GM13976 (cell line): ENCODE data around the gene FAM222B.

Experiments
- DNase-seq: peaks from one replicate; pipeline ENCODE4 v3.0.0; 2012; ENCODE audit warnings: low spot score
- in situ Hi-C: fragments of 300-500 bp; cut with MboI; formaldehyde crosslinking; loops from one replicate; pipeline ENCODE4 v1.12.0; 2022; ENCODE audit warnings: low sequenced_read_pairs, mixed read lengths, inconsistent platforms; ENCODE audit not compliant: unreplicated experiment
- TF ChIP-seq, protein P1 (sequence below): IDR thresholded peaks from 2 replicates; pipeline ENCODE4 v1.5.1; 2012; ENCODE audit warnings: borderline replicate concordance, mild to moderate bottlenecking; ENCODE audit not compliant: insufficient read depth; ENCODE audit errors: extremely low read depth, missing control alignments, control extremely low read depth

The FAM222B gene

DNA sequence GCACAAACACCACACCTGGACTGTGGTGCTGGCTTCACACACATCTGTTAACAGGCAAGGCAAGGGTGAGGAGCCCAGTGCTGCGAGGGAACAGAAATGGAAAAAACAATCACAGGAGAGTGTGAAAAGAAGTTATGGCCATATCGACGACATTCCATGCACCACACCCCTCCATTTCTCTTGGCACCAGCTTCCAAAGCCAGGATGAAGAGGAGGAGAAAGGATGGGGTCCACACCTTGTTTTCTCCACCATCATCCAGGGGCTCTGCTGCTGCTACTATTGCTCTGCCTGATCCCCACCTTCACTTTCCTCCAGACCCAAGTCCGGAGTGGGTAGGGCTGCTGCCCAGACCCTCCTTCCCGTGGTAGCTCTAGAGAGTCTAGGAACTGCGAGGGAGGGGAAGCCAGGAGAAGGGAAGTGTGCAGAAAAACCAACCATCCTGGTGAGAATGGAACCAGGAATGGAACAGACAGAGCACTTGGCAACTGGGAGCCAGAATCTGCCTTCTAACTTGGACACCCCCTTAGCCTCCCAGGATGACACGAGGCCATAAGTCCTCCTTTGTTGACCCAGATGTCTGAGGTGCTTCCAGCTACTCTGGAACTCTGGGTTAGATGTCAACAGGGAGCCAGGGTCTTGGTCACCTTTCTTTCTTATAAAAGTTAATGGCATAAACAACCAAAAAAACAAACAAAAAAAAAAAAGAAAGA lies 129.7 kb downstream of the FAM222B start:
- no peak for DNase-seq
- in situ Hi-C loops: no loop called here
- TF ChIP-seq, protein P1, sequence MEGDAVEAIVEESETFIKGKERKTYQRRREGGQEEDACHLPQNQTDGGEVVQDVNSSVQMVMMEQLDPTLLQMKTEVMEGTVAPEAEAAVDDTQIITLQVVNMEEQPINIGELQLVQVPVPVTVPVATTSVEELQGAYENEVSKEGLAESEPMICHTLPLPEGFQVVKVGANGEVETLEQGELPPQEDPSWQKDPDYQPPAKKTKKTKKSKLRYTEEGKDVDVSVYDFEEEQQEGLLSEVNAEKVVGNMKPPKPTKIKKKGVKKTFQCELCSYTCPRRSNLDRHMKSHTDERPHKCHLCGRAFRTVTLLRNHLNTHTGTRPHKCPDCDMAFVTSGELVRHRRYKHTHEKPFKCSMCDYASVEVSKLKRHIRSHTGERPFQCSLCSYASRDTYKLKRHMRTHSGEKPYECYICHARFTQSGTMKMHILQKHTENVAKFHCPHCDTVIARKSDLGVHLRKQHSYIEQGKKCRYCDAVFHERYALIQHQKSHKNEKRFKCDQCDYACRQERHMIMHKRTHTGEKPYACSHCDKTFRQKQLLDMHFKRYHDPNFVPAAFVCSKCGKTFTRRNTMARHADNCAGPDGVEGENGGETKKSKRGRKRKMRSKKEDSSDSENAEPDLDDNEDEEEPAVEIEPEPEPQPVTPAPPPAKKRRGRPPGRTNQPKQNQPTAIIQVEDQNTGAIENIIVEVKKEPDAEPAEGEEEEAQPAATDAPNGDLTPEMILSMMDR: no peak

- in situ Hi-C loops: no loop called here
- peak; percentile 87 for DNase-seq
- TF ChIP-seq, protein P1: no peak
Observed at GRCh38 chr17:28712032-28712704, 130.4 kb downstream of the FAM222B start.

- in situ Hi-C loops: no loop called here
- DNase-seq: peak; percentile 60
- TF ChIP-seq, protein P1: no peak
Observed at GRCh38 chr17:28711723-28712031, 130.9 kb downstream of the FAM222B start, which contains the start of gene PROCA1. Gene PROCA1, minus strand, starts transcription at chr17:28711888. Its CDS starts 228 bp downstream, at chr17:28711660.

- TF ChIP-seq, protein P1: no peak
- DNase-seq: peak; percentile 96
- in situ Hi-C loops: no loop called here
Observed at GRCh38 chr17:28710861-28711722, 131.5 kb downstream of the FAM222B start.

GRCh38 chr17:28707339-28707720 lies 135.3 kb downstream of the FAM222B start:
- TF ChIP-seq, protein P1: no peak
- in situ Hi-C loops: no loop called here
- DNase-seq: no peak
